AG09309 (cell line): ENCODE measurements around the gene CNGB1.

ENCODE experiments used
- DNase-seq: peaks from one replicate; pipeline ENCODE4 v3.0.0-alpha.2; 2010; ENCODE audit warnings: low read depth
- H3K4me3 ChIP-seq: 2 replicates; pipeline ENCODE4 v1.5.1; 2011; ENCODE audit warnings: mild to moderate bottlenecking, low read depth, low read length, moderate library complexity; ENCODE audit not compliant: control insufficient read depth
- CTCF ChIP-seq: IDR thresholded peaks from 2 replicates; pipeline ENCODE4 v1.5.1; 2011; ENCODE audit warnings: mild to moderate bottlenecking, low read depth, low read length, inconsistent platforms; ENCODE audit not compliant: insufficient read depth, control insufficient read depth; ENCODE audit errors: missing control alignments

CNGB1 gene

GRCh38 chr16:57970970-57971369, at the start of gene CNGB1:
Gene CNGB1 (minus strand): TSS chr16:57971128. CDS start chr16:57967286, 3,842 bp downstream.
- no peak for TF ChIP-seq CTCF
- DNase-seq, result no peak

GRCh38 chr16:58019866-58020538, 49.1 kb upstream of the CNGB1 start:
- TF ChIP-seq CTCF, result no peak
- no peak for DNase-seq
- no peak overlapping the region for H3K4me3 ChIP-seq

More at GRCh38 chr16:57970970-57971369, at the start of gene CNGB1:
- no peak within 1 kb of the TSS for H3K4me3 ChIP-seq

DNA sequence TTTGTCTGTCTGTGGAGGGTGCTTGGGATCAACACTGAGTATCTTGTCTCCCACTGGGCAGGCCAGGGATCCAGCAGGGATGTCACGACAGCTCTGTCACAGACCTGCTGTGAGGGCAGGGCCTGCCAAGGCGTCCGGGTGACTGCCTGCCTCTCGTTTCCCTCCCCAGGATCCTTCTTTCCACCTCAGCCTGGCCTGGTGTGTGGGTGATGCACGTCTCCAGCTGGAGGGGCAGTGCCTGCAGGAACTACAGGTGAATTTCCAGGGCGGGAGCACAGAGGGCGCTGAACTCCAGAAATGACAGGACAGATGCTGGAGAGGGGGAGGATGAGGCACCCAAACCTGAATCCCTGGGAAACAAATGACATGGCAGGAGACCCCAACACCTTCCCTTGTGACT, 47.9 kb upstream of the CNGB1 start:
- TF ChIP-seq CTCF, result no peak
- no peak for DNase-seq
- H3K4me3 ChIP-seq, result no peak overlapping the region

GRCh38 chr16:58016840-58017446, 46.0 kb upstream of the CNGB1 start:
- no peak for TF ChIP-seq CTCF
- DNase-seq, result no peak
- no peak overlapping the region for H3K4me3 ChIP-seq

DNA sequence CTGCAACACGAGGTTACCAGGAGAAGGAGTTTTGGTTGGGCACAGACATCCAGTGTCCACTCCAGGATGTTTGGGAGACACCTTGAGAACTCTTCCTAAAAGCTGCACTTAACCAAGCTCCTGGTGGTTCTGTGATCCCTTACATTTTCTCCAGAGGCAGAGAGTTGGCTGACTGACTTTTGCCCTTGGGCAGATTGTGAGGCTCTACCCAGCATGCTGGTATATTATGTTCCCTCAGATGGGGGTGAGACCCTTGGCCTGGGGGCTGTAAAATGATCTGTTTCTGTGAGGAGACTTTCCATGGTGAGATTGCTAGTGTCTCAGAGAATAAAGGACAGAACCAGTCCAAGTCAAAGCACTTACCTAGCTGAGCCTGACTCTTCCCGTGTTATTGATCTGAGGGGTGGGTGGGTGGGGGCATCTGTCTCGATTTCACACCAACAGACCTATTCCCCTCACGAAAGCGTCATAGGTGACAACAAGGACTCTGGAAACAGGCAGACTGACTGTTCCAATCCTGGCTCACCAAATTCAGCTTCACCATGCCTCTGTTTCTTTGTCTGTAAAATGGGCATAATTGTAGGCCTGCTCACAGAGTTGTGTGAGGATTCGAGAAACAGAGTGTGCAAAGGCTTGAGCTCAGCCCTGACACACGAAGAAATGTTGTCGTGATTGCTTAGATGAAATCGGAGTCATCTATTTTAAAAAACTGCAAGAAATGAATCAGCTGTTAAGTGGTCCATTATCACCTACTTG, 42.5 kb upstream of the CNGB1 start:
- DNase-seq, result no peak
- no peak for TF ChIP-seq CTCF
- H3K4me3 ChIP-seq, result no peak overlapping the region

- DNase-seq, result no peak
- no peak for TF ChIP-seq CTCF
- no peak overlapping the region for H3K4me3 ChIP-seq
Measured at GRCh38 chr16:58012481-58012880, 41.6 kb upstream of the CNGB1 start.
